HG03045 (cell line): ENCODE results near the gene SVEP1.
A peak's percentile ranks its signal among the peaks of the same experiment; 100 is the strongest.
"Not testable (repeated sequence)": the region's sequence is repeated elsewhere in the genome, so short reads cannot be mapped to it uniquely, and the experiment has no call there.

Experiments
- ATAC-seq: cut with Tn5 transposase; IDR thresholded peaks from one replicate; pipeline ENCODE4 v1.9.1; 2021; ENCODE audit warnings: mild to moderate bottlenecking, moderate library complexity; ENCODE audit not compliant: unreplicated experiment

The SVEP1 gene

GRCh38 chr9:110579034-110579861 lies at the start of gene SVEP1:
TSS of gene SVEP1 (minus strand) at chr9:110579741. CDS start at chr9:110579543, 198 bp downstream.
- ATAC-seq, result no peak

DNA sequence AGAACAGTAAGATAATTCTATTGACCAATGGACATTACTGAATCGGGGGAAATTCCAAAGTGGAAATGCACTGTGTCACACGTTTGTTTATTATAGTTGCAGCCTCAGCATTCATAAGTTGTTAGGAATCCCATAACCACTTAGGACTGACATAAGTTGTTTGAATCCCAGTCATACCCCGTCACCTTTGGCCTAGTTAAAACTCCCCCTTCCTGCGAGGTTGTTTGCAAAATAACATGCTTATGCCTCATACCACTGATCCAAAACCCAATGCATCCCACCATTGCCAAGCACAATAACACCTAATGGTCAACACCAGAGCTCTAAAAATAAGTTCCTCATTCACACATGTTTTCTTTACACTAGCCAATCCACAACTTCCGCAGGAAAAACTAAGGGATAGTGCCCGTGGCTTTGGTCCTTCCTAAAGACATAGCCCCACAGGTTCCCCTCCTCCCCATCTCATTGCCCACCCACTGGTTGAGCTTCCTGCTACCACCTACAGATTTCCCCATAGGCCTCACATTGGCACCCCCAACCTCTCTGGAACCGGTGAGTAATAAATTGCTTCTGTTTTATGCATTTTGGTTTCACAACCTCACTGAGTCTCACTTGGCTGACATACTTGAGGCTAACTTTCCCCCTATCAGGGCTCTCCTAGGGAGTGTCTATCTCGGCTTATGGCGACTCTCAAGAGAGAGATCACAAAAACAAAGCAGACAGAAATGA lies 46.7 kb upstream of the SVEP1 start:
- peak; percentile 97 for ATAC-seq

GRCh38 chr9:110623462-110624025 lies 44.0 kb upstream of the SVEP1 start:
- ATAC-seq, result no peak

- ATAC-seq, result no peak
Measured at GRCh38 chr9:110622368-110622767, 42.8 kb upstream of the SVEP1 start.

GRCh38 chr9:110620726-110621125 lies 41.2 kb upstream of the SVEP1 start:
- no peak for ATAC-seq

DNA sequence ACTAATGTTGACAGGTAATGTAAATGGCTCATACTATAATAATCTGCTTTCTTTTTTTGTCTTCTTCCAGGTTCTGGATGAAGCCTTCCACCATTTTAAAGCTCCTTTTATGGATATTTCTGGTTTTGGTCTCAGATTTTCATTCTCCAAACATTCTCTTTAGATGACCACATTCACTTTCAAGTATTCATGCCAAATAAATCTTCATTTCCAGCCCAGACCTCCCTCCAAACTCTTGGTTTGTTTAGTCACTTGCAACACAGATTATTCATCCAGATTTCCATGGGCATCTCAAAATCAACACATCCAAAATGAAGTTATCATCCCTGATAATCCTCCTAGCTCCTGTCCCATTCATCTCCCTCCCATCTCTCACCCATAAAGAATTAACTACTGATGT lies 40.3 kb upstream of the SVEP1 start:
- no peak for ATAC-seq

- no peak for ATAC-seq
Measured at GRCh38 chr9:110615498-110615897, 36.0 kb upstream of the SVEP1 start.

- ATAC-seq, result not testable (repeated sequence)
Measured at GRCh38 chr9:110614576-110614975, 35.0 kb upstream of the SVEP1 start.

GRCh38 chr9:110606179-110606790 lies 26.7 kb upstream of the SVEP1 start:
- no peak for ATAC-seq

GRCh38 chr9:110605565-110605964 lies 26.0 kb upstream of the SVEP1 start:
- ATAC-seq, result no peak

DNA sequence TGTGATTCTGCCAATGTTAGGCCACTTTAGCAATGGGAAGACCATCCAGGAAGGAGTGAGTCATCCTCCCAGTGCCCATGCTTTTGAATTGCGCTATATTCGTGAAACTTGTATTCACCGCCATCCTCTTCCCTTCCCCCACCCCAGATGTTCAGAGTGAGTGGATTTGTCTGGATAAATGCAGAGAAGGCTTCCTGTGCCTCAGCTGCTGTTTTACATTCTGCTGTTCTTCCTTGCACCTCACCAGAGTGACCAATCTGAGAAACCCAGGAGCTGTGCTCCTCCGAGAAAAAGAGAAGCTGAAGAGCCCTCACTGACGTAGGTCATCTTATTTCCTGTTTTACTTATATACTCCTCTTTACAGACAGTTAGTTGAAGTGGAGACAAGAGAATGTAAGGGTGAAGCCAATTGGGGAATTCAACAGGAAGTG lies 24.6 kb upstream of the SVEP1 start:
- ATAC-seq, result no peak

GRCh38 chr9:110602281-110602680 lies 22.7 kb upstream of the SVEP1 start:
- no peak for ATAC-seq

GRCh38 chr9:110601098-110601497 lies 21.6 kb upstream of the SVEP1 start:
- ATAC-seq, result no peak

DNA sequence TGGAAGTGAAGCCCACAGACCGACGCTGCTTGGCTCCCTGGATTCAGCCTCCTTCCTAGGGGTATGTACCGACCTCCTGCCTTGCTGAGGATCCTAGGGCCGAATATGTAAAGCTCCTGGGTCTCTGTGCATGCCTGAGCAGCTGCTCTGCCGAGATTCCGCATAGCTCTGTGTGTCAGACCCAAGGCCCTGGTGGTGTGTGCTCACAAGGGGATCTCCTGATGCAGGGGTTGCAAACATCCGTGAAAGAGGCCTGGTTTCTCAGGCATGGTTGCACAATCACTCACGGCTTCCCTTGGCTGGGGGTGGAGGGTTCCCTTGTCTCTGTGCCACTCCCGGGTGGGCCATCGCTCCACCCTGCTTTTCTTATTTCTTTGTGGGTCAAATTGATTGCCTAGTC lies 19.9 kb upstream of the SVEP1 start:
- ATAC-seq, result no peak

DNA sequence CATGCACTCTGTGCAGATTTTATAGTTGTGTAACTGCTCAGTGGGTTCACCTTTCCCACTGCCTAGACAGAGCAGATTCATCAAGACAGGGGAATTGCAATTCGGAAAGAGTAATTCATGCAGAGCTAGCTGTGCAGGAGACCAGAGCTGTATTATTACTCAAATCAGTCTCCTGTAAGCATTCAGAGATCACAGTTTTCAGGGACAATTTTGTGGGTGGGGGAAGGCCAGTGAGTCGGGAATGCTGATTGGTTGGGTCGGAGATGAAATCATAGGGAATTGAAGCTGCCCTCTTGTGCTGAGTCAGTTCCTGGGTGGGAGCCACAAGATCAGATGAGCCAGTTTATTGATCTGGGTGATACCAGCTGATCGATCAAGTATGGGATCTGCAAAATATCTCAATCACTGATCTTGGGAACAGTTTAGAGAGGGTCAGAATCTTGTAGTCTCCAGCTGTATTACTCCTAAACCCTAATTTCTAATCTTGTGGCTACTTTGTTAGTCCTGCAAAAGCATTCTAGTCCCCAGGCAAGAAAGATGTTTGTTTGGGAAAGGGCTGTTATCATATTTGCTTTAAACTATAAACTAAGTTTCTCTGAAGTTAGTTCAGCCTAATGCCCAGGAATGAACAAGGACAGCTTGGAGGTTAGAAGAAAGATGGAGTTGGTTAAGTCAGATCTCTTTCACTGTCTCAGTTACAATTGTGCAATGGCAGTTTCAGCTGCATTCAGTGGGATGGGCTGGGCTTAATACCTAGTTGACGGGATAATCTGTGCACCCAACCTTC lies 12.7 kb upstream of the SVEP1 start:
- no peak for ATAC-seq

DNA sequence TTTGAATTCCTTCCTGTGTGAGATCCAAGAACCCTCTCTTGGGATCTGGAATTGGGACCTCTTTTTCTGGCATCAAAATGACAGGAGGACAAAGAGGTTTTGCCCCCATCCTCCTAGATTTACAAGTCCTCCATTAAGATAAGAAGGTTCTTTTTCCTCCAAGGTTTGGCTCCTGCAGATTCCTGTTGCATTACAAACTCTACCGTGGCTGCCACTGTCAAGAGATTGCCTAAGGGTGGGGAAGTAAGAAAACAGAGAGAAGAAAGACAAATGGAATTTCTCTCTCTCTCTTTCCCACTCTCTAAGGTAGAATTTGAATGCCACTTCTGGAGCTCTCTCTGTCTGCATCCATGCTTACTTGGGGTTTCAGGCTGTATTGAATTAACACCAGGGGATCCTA lies 12.0 kb upstream of the SVEP1 start:
- ATAC-seq, result no peak

GRCh38 chr9:110590816-110591215 lies 11.3 kb upstream of the SVEP1 start:
- ATAC-seq, result no peak

DNA sequence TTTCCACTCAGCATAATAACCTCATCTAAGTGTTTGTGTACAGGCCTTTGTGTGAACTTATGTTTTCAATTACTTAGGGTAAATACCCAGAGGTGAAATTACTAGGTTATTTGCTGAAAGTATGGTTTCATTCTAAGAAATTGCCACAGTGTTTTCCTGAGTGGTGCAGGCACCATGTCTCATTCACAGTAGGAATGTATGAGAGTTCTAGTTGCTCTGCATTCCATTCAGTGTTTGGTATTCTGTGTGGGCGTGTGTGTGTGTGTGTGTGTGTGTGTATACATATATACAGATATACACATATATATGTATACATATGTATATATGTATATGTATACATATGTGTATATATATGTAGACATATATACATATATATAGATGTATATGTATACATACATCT lies 8.8 kb upstream of the SVEP1 start:
- no peak for ATAC-seq

DNA sequence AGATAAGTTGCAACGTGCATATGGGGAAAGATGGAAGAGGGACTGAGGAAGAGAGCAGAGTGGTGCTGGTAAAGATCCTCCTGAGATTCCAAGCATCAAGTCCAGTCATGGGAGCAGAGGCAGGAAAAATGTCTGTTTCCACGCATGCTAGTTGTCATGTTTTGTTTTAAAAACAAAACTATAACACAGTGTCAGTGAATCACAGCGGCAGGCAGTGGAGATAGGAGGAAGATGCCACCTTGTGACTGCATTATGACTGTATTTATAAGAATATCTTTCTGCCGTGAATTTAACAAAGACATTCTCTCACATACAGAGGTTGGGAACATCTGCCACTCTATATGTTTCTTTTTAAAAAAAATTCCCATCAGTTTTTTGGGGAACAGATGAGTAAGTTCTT lies 3.7 kb upstream of the SVEP1 start:
- ATAC-seq, result no peak

DNA sequence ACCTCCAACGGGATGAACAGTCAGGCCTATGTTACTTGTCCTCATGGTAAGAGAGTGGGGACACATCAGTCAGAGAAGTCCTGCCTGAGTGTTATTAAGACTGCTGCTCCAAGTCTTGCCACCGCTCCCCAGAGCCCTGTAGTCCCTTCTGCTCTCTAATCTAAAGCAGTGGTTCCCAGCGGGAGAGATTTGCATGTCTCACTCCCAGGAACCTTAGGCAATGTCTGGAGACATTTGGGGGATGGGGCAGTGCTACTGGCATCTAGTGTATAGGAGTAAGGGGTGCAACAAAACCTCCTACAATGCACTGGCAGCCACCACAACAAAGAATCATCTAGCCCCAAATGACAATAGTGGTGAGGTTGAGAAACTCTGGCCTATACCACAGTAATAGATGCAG lies 2.6 kb upstream of the SVEP1 start:
- no peak for ATAC-seq

DNA sequence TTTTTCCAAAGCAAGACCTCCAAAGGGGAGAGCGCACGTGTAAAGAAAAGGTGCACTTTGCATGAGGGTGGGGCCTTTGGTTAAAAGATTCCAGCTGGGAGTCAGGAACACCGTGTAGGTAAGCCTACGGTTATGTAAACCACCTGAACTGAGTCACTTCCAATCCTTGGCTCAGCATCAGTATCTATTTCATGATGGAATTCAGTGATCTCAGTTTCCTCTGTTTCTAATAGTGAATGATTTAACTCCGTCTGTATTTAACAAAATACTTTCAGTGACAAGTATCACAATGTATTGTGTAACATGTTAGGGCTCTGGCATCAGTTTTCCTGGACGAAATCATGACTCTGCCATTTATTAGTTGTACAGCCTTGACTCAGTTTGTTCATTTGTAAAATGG lies 1.3 kb upstream of the SVEP1 start:
- ATAC-seq, result no peak
